Progenitor cell of endocrine pancreas (in vitro differentiated cells): ENCODE data around the gene ADD1. TPM values are rescaled to one million over a fixed set of nuclear protein-coding genes. Genes with fewer than 3 reads are reported as not detected.

Experiments used
- DNase-seq: peaks from one replicate; pipeline ENCODE4 v3.0.0; 2021; ENCODE audit warnings: low spot score; ENCODE audit not compliant: unreplicated experiment
- H3K27ac Mint-ChIP-seq: 2 replicates; pipeline ENCODE4 v1.8.0; 2021; ENCODE audit warnings: mild to moderate bottlenecking, moderate library complexity, mixed read lengths
- H3K27me3 Mint-ChIP-seq: 2 replicates; pipeline ENCODE4 v1.8.0; 2021; ENCODE audit warnings: mixed read lengths
- H3K36me3 Mint-ChIP-seq: 2 replicates; pipeline ENCODE4 v1.8.0; 2022; ENCODE audit warnings: mixed read lengths; ENCODE audit not compliant: insufficient read depth
- H3K4me1 Mint-ChIP-seq: 2 replicates; pipeline ENCODE4 v1.8.0; 2021; ENCODE audit warnings: low read depth, mixed read lengths
- H3K4me3 Mint-ChIP-seq: 2 replicates; pipeline ENCODE4 v1.8.0; 2021; ENCODE audit warnings: low read depth, mild to moderate bottlenecking, moderate library complexity, mixed read lengths
- H3K9me3 Mint-ChIP-seq: 2 replicates; pipeline ENCODE4 v1.8.0; 2021; ENCODE audit warnings: low read depth, mixed read lengths
- CTCF ChIP-seq: fragments of 200-600 bp; sonication (generic); IDR thresholded peaks from one replicate; pipeline ENCODE4 v1.5.0; 2021; ENCODE audit warnings: antibody characterized with exemption, mild to moderate bottlenecking; ENCODE audit not compliant: unreplicated experiment
- total RNA-seq: library from RNA; stranded (reverse); gene quantifications from 2 replicates; pipeline ENCODE4 v1.2.1, GENCODE V29; 2021

The ADD1 gene
- total RNA-seq, 1 donor from 2014 or later = 271 TPM

GRCh38 chr4:2861631-2862436, 18.2 kb downstream of the ADD1 start:
- no peaks in the 10 kb centered on the region for H3K9me3 Mint-ChIP-seq
- H3K27me3 Mint-ChIP-seq = no peaks in the 10 kb centered on the region
- H3K36me3 Mint-ChIP-seq = peaks cover 5% of the 10 kb centered on the region
- H3K4me3 Mint-ChIP-seq = no peak overlapping the region
- H3K27ac Mint-ChIP-seq = peak overlapping the region; percentile 93
- H3K4me1 Mint-ChIP-seq = peaks cover 60% of the 10 kb centered on the region
- DNase-seq = no peak
- TF ChIP-seq CTCF = no peak

GRCh38 chr4:2862528-2862927, 18.9 kb downstream of the ADD1 start:
- Mint-ChIP-seq H3K36me3 (peaks cover 3% of the 10 kb centered on the region), H3K4me3 (no peak overlapping the region), H3K9me3 (no peaks in the 10 kb centered on the region), H3K27me3 (no peaks in the 10 kb centered on the region), H3K27ac (peak overlapping the region; percentile 90), H3K4me1 (peaks cover 66% of the 10 kb centered on the region)
- no peak for TF ChIP-seq CTCF
- no peak for DNase-seq

GRCh38 chr4:2863649-2864048, 20.0 kb downstream of the ADD1 start:
- Mint-ChIP-seq H3K4me3 (no peak overlapping the region), H3K36me3 (no peaks in the 10 kb centered on the region), H3K9me3 (no peaks in the 10 kb centered on the region), H3K27me3 (no peaks in the 10 kb centered on the region), H3K27ac (no peak overlapping the region), H3K4me1 (peaks cover 70% of the 10 kb centered on the region)
- DNase-seq = no peak
- TF ChIP-seq CTCF = no peak

- Mint-ChIP-seq H3K9me3 (no peaks in the 10 kb centered on the region), H3K4me1 (peaks cover 77% of the 10 kb centered on the region), H3K4me3 (no peak overlapping the region), H3K27me3 (no peaks in the 10 kb centered on the region), H3K36me3 (no peaks in the 10 kb centered on the region), H3K27ac (peak overlapping the region; percentile 18)
- TF ChIP-seq CTCF = no peak
- no peak for DNase-seq
These were observed 21.6 kb downstream of the ADD1 start for GRCh38 chr4:2865196-2865780.

GRCh38 chr4:2866160-2866861, 22.7 kb downstream of the ADD1 start:
- DNase-seq = no peak
- peak overlapping the region; percentile 19 for H3K27ac Mint-ChIP-seq
- no peak for TF ChIP-seq CTCF
- H3K9me3 Mint-ChIP-seq = no peaks in the 10 kb centered on the region
- H3K4me3 Mint-ChIP-seq = no peak overlapping the region
- no peaks in the 10 kb centered on the region for H3K27me3 Mint-ChIP-seq
- H3K36me3 Mint-ChIP-seq = no peaks in the 10 kb centered on the region
- H3K4me1 Mint-ChIP-seq = peaks cover 70% of the 10 kb centered on the region
